Measurements from ENCODE around the gene PPP1R9A.

The PPP1R9A gene

DNA sequence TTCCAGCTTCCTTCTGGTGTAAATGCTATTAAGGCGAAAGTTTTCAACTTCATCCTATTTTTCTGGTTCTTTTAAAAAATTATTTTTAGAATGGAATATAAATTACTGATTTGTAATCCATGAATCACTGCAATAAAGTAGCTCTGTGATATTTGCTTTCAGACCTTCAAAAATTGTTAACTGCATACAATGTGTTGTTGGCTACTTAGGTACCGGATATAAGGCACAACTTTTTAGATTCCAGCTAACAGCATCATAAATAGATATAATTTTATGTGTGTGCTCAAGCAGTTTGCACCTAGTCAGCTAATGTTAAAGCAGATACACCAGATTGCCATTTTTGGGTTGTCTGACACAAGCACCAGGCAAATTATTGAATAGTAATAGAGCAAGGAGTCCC lies 358.2 kb downstream of the PPP1R9A start:
- ATAC-seq (ENCODE audit: low read depth) = no peak
- Histone ChIP-seq H3K4me1 (ENCODE audit: insufficient read depth, poor library complexity, severe bottlenecking) (peaks cover 3% of the 10 kb centered on the region), H3K36me3 (ENCODE audit: low read depth) (no peaks in the 10 kb centered on the region), H3K27ac (ENCODE audit: poor library complexity, severe bottlenecking) (no peak overlapping the region), H3K9me3 (ENCODE audit: severe bottlenecking) (no peaks in the 10 kb centered on the region), H3K27me3 (ENCODE audit: insufficient read depth, poor library complexity, severe bottlenecking) (no peaks in the 10 kb centered on the region), H3K4me3 (ENCODE audit: severe bottlenecking) (no peak overlapping the region)
- no peak for TF ChIP-seq CTCF (IDR thresholded peaks at IDR 0.05; ENCODE audit: poor library complexity, severe bottlenecking)
- no peak for DNase-seq (ENCODE audit: low spot score)

GRCh38 chr7:95267754-95268153 lies 360.4 kb downstream of the PPP1R9A start:
- Histone ChIP-seq H3K9me3 (ENCODE audit: severe bottlenecking) (no peaks in the 10 kb centered on the region), H3K4me1 (ENCODE audit: insufficient read depth, poor library complexity, severe bottlenecking) (peaks cover 3% of the 10 kb centered on the region), H3K36me3 (ENCODE audit: low read depth) (no peaks in the 10 kb centered on the region), H3K4me3 (ENCODE audit: severe bottlenecking) (no peak overlapping the region), H3K27ac (ENCODE audit: poor library complexity, severe bottlenecking) (no peak overlapping the region), H3K27me3 (ENCODE audit: insufficient read depth, poor library complexity, severe bottlenecking) (no peaks in the 10 kb centered on the region)
- DNase-seq (ENCODE audit: low spot score) = no peak
- no peak for TF ChIP-seq CTCF (IDR thresholded peaks at IDR 0.05; ENCODE audit: poor library complexity, severe bottlenecking)
- ATAC-seq (ENCODE audit: low read depth) = no peak

GRCh38 chr7:95269640-95270039 lies 362.2 kb downstream of the PPP1R9A start:
- no peak for TF ChIP-seq CTCF (IDR thresholded peaks at IDR 0.05; ENCODE audit: poor library complexity, severe bottlenecking)
- no peak overlapping the region for H3K4me3 ChIP-seq (ENCODE audit: severe bottlenecking)
- H3K4me1 ChIP-seq (ENCODE audit: insufficient read depth, poor library complexity, severe bottlenecking) = peaks cover under 1% of the 10 kb centered on the region
- ATAC-seq (ENCODE audit: low read depth) (no peak), DNase-seq (ENCODE audit: low spot score) (no peak)
- H3K9me3 ChIP-seq (ENCODE audit: severe bottlenecking) = no peaks in the 10 kb centered on the region
- H3K27ac ChIP-seq (ENCODE audit: poor library complexity, severe bottlenecking) = no peak overlapping the region
- H3K27me3 ChIP-seq (ENCODE audit: insufficient read depth, poor library complexity, severe bottlenecking) = no peaks in the 10 kb centered on the region
- no peaks in the 10 kb centered on the region for H3K36me3 ChIP-seq (ENCODE audit: low read depth)

- TF ChIP-seq CTCF (IDR thresholded peaks at IDR 0.05; ENCODE audit: poor library complexity, severe bottlenecking) = no peak
- H3K4me1 ChIP-seq (ENCODE audit: insufficient read depth, poor library complexity, severe bottlenecking) = no peaks in the 10 kb centered on the region
- no peak overlapping the region for H3K4me3 ChIP-seq (ENCODE audit: severe bottlenecking)
- 0 out of 3 replicates have a peak, but pooled peaks have one; percentile 21 for ATAC-seq (ENCODE audit: low read depth)
- H3K27ac ChIP-seq (ENCODE audit: poor library complexity, severe bottlenecking) = no peak overlapping the region
- no peaks in the 10 kb centered on the region for H3K9me3 ChIP-seq (ENCODE audit: severe bottlenecking)
- H3K36me3 ChIP-seq (ENCODE audit: low read depth) = no peaks in the 10 kb centered on the region
- H3K27me3 ChIP-seq (ENCODE audit: insufficient read depth, poor library complexity, severe bottlenecking) = peaks cover 6% of the 10 kb centered on the region
- DNase-seq (ENCODE audit: low spot score) = no peak
These were observed 368.7 kb downstream of the PPP1R9A start for GRCh38 chr7:95276114-95276513.

DNA sequence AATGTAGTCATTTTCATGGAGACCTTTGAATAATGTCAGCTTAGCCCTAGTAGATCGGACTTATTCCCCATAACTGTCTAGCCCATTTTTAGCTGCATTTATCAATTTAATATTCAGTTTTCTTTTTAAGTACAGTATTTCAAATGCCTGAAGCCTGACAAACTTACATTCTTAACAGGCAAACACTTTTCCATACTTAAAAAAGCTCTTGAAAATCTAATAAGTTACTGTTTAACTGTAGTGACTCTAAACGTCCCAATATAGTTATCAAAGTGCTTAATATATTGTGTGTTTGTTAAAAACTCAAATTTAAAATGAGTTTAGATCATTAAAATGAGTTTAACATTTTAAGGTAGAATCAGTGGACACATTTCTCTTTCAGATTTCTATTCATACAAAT lies 372.0 kb downstream of the PPP1R9A start:
- H3K36me3 ChIP-seq (ENCODE audit: low read depth) = no peaks in the 10 kb centered on the region
- no peaks in the 10 kb centered on the region for H3K9me3 ChIP-seq (ENCODE audit: severe bottlenecking)
- no peak for DNase-seq (ENCODE audit: low spot score)
- H3K4me1 ChIP-seq (ENCODE audit: insufficient read depth, poor library complexity, severe bottlenecking) = no peaks in the 10 kb centered on the region
- no peak overlapping the region for H3K27ac ChIP-seq (ENCODE audit: poor library complexity, severe bottlenecking)
- H3K4me3 ChIP-seq (ENCODE audit: severe bottlenecking) = no peak overlapping the region
- TF ChIP-seq CTCF (IDR thresholded peaks at IDR 0.05; ENCODE audit: poor library complexity, severe bottlenecking) = no peak
- ATAC-seq (ENCODE audit: low read depth) = no peak
- H3K27me3 ChIP-seq (ENCODE audit: insufficient read depth, poor library complexity, severe bottlenecking) = peaks cover 9% of the 10 kb centered on the region

Data from RWPE2 (cell line).